Measurements from ENCODE around the gene ETV5.

Gene ETV5

DNA sequence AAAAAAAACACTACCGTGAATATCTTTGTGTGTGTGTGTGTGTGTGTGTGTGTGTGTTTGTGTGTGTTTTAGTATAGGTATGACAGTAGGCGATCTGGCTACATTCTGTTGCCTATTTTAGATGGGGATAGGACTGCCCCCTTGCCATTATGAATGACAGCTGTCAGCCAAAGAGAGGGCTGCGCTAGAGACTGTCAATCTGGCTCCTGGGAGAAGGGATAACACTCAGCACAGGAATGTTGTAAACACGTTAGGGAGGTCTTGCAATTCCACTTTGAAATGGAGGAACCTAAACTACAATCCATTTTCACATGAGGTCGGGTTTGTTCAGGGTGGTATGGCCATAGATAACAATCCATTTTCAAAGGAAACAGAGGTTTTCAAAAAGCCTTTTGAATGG is 14.1 kb upstream of the ETV5 start:
- no peak for DNase-seq (ENCODE audit: low read depth in 2 of 2)

DNA sequence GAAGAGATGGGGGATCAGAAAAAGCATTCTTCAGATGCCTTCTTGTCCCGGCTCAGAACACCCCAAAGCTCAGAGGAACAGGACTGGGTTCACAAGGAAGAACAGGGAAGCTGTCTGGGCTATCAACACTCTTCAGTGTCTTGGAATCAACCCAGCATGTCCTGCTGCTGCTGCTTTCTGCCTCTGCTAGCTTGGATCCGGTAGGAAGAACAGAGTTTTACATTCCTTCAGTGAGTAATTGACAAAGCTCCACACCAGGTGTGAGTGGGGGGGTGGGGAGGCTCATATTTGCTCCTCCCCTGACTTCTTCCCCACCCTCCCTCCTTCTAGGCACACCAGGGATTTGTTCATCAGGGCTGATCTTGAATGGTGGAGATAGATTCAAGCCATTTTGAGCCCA is 13.1 kb upstream of the ETV5 start:
- DNase-seq (ENCODE audit: low read depth in 2 of 2), result no peak

DNA sequence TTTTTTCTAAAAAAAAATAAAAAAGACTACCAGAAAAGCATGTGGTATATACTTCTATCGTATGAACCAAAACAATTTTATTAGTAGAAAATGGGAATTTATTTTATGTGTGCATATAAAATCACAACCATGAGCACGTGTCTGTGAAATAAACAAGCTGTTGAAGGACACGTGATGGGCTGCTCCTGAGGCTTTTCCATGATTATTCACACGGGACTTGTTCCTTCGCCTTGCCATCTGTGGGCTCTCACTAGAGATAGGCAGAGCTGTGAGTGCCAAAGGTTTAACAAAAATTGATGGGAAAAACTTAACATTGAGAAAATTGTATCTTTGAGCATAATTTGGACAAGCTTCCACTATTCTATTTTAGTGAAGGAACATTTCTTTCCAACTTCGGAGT is 12.4 kb upstream of the ETV5 start:
- no peak for DNase-seq (ENCODE audit: low read depth in 2 of 2)

DNA sequence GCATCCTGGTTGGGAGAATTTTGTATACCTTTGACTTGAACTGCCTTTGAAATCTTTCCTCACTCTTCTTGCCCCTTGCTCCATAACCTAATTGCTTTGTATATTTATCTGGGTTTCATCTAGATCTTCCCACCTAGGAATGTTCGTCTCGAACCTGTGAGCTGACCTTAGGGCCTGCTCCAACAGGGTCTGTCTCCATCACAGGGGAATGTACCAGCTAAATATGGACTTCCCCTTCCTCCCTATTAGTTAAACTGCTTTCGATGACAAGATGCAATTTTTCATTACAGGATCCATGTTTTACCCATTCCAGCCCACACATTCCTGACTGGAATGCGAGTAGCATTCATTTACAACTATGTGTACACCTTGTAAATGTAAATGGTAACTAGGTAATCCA is 10.6 kb upstream of the ETV5 start:
- DNase-seq (ENCODE audit: low read depth in 2 of 2), result no peak

DNA sequence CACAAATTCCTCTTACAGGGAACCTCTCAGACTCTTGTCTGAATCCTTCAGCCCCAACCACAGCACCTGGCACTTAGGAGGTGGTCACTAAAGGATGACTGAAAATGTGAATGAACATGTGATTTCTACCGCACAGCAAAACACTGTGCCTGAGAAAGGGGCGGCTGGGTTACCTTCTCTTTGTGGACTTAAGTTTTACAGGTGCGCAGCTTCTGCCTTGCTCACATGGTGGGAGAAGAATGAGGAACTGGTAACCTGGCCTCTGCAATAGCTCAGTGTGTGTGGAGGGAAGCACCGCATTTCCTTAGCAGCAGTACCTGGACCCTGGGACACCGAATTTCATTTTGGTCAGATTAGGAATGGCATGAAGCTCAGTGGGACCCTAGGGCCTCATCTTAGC is 9.8 kb upstream of the ETV5 start:
- no peak for DNase-seq (ENCODE audit: low read depth in 2 of 2)

DNA sequence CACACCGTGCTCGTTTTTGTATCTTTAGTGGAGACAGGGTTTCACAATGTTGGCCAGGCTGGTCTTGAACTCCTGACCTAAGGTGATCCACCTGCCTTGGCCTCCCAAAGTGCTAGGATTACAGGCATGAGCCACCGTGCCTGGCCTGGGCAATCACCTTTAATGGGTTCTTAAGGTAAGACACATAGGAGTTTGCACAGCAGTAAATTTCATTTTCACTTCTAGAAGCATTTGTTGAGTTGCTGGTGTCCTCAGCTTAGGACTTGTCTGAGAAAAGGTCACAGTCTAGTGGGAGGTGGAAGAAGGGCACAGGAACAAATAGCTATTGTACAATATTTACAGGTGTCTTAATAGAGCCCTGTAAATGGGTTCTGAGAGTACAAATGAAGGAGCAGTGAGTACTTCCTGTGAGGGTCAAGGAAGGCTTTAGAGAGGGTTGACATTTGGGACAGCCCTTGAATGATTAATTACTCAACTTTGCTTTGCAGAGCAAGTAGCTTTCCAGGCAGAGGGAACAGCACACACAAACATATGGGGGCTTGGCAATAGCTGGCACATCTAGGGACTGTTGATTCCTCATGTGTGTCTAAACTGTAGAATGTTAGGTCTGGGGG is 8.7 kb upstream of the ETV5 start:
- no peak for DNase-seq (ENCODE audit: low read depth in 2 of 2)

DNA sequence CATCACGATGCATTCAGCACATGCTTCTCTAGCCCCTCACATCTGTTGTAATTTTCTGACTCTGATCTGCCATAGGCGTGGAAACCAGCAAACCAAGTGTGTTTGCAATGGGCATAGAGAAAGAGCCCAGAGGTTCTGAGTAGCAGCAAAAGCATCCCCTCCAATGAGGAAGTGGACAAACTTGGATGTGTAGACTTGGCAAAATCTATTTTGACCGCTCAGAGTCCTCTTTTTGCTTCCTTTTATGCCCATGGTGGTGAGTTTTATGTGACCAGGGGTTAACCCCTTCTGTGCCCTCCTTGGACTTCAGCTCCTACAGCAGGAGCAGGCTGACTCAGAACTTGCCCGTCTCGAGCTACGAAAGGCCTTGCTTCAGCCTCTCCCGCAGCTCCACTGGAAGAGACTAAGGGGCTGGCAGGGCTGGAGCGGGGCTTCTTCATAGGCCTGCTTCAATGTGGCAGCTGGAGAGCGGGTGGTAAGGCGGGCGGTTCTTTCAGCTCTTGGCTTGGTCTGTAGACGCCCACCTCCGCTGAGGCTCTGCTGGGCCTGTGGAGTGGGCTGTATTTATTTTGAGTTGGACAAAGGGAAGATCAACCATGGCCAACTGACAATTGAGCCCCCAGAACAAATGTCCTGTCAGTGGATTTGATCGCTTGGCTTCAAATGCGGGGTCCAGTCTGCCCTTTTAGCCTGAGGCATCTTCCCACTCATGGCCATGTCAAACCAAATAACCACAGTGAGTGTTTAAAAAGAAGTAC is 6.5 kb upstream of the ETV5 start:
- no peak for DNase-seq (ENCODE audit: low read depth in 2 of 2)

DNA sequence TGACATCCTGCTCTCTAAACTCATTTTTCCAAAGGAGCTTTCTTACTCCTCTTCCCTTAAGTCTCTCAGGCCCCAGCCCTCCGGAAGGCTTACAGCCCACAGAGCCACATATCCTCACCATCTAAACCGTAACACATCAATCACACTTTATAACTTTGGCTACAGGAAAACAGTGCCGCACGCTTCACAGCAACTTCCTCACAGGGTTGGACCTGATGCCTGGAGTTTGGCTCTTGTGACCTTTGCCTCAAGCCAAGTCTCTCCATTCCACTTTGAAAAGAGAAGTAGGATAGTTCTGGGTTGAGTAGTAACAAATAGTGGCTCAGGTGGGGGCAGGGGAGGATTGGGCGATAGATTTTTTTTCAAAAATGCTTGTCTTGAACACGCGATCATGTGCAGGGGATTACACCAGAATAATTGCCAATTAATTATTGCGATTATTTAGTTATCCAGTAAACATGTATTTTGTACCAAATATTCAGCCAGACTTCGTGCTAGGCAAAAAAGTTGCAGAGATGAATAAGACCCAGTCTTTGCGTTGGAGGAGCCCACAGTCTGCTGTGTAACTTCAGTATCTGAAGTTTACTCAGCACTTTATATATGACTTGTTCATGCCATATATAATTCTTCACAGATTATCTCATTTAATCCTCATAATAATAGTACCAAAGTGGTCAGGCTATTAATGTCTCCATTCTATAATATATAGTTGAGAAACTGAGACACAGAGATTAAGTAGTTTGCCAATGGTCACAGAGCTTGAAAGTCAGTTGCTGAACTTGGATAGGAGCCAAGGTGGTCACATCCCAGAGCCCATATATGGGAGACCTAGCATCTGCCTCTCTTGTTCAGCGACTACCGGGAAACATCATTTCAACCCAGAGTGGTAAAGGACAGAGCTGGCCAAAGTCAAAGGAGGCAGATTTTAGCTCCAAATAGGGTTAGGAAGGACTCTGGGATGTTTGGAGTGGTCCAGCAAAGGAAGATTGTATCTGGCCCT is 2.4 kb upstream of the ETV5 start:
- DNase-seq (ENCODE audit: low read depth in 2 of 2), result no peak

DNA sequence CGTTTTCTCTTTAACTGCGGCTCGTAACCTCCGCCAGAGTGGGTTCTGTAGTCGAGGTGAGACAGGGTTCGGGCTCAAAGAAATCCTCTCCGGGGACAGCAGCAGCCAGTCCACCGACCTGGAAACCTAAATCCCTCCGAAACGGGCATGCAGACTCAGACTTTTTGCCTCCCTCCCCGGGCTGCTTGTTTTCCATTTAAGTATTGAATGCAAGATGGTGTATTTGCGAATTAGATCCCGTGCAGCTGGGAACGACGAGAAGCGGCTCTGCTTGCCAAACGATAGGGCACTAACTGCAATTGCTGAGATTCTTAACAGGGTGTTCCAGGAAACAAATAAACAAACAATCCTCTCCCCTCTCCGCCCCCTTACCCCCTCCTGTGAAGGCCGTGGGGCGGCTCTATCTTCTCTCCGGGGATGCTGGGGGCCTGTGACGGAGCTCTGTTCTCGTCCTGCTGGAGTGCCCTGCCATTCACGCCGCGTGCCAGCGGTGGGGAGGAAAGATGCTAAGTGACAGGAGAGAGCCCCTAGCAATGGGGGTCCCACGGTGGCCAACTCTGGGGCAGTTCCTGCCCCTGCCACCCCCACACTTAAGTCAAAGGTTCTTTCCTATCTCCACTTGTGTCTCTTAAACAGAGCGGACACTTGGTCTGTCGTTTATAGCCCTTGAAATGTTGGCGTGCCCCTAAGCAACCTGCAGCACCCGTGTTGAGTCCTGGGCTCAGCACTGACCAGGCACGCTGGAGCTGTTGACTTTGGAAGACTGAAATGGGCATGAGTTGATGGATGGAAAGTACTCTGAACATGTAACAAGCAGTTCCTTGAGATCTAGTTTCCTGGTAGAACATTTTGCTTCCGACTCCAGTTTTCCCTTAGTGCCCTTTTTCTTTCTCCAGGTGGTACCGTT is 1.3 kb upstream of the ETV5 start:
- DNase-seq (ENCODE audit: low read depth in 2 of 2), result no peak

DNA sequence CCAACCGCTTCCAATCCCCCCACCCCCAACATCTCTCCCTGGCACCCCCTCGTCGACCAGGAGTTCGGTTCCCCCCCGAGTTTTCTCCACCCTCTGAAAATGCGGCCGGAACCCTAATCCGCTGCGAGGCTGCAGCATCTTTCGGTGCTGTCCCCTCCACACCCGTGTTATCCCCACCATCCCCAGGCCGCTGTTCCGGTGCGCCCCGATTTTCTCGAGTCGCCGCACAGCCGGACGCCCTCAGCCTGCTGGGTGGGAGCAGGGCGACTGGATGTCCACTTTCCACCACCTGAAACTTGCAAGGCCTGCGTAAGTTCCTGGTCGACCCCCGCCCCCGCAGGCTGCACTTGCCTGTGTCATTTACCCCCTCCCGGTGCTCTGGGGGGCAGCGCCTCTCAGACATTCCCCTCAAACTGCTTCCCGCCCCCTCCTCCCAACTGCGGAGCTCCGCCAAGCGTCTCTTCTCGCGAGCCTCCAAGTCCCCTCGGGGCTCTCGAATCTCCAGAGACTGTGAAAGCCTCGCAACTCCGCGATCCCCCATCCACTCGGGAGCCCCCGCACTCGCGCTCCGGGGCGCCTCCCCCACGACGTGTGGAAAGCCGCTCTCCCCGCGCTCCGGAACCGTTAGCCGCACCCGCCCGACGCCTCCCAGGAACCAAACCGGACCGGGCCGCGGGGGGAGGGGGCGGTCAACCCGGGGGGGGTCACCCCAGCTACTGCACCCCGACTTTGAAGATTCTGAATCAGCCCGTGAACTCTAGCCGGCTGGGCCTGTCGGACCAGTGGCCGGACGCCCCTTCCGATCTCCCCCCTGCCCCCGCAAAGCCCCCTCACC is 566 bp downstream of the ETV5 start:
- DNase-seq (ENCODE audit: low read depth in 2 of 2), result no peak

DNA sequence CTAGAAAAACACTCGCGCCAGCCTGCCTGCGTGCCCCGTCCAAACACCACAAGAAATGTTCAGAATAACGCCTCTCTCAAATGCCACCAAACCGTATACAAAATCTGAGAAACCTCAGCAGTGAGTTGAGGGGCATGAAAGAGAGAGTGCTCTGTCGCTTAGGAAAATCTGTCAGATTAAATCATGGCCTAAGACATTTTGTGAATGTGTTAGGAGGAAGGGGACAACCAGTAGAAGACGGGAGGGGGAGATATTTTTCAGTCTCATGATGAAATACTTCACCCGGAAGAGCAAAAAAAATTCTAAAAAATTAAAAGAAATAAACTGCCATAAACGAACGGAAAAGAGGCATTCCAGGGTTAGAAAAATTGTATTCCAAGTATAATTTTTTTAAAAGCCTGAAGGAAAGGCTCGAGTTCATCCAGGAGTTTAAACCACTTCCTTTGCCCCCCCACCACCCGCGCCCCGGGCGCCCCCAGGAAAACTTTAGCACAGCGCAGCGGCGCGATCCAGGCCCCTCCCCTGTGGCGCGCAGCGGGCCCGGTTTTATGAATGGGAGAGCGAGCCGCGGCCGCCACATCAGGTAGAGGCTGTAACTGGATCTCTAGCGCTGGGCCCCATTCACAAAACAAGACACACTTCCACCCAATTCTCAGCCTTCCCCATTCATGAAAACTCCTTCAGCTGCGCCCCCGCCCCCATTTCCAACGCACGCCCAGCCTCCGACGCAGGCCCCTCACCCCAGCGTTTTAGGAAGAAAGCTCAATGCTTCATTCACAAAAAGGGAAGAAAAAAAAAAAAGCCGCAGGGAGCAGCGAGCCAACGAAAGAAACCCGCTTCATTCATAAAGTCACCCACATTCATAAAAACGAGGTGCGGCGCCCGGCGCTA is 1.4 kb downstream of the ETV5 start:
- peak; percentile 59 to 68 for DNase-seq (ENCODE audit: low read depth in 2 of 2)

DNA sequence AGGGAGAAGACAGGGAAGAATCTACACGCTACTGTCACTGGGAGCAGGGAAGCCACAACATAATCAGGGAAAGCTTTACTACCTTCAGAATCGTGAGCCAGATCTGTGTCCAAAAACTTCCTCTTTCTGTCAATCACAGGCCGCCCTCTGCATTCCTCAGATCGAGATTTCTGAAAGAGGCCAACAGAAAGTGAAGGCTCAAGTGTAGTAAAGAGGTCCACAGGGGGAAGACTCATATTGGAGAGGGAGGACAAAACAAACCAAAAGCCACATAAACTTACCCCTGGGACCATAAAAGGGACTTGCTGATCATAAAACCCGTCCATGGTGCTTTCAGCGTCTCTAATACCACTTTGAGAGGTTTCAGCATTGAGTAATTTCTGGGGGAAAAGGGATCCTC is 3.3 kb downstream of the ETV5 start:
- no peak for DNase-seq (ENCODE audit: low read depth in 2 of 2)

DNA sequence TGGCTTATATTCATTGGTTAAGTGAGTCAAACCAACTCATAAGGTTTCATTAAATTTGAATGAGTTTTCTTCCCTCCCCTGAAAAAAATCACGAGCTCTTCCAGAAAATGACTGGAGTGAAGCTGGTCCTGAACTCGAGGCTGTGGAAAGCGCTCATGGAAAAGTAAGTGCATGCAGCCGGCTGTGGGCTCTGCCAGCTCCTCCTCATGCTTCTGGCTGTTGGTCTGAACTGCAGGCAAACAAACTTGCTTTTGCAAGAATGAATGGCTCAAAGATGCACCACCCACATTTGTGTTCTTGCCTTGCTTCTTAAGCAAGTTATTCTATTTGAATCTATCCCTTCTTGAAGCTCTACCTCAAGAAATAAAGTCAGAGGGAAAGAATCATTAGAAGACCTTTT is 6.2 kb downstream of the ETV5 start:
- no peak for DNase-seq (ENCODE audit: low read depth in 2 of 2)

DNA sequence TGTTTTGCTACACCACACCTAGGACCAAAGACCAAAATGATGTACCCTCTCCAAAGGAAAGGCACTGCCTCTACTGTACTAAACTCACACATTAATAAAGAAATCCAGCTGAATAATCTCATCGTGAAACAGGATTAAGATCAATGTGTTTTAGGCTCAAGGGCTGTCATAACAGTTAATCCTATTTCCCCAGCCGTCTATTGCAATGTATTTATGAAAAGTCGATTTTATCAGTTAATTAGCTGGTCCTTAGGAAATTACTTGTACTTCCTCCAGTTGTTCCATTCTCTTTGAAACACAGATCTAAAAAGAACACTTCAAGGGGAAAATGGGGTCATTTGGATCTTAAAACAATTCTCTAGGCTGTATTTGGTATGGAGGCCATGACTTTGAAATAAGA is 8.5 kb downstream of the ETV5 start:
- DNase-seq (ENCODE audit: low read depth in 2 of 2), result no peak

DNA sequence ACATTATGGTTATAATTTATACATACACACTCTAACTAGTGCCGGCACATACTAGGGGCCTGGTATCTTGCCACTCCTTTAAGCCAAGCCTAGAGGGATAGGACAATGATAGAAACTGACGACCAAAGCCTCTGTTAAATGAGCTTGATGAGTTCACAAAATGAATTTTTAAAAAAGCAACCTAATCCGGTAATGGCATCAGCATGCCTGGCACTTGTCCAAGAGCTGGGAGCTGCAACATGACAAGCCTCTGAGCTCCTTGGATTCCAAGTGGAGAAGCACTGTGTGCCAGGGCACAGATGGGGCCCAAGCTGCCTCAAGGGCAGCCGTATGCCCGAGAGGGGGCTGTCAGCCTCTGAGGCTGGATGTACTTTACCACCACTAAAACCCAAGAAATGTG is 9.7 kb downstream of the ETV5 start:
- DNase-seq (ENCODE audit: low read depth in 2 of 2), result peak; percentile 61 to 66

DNA sequence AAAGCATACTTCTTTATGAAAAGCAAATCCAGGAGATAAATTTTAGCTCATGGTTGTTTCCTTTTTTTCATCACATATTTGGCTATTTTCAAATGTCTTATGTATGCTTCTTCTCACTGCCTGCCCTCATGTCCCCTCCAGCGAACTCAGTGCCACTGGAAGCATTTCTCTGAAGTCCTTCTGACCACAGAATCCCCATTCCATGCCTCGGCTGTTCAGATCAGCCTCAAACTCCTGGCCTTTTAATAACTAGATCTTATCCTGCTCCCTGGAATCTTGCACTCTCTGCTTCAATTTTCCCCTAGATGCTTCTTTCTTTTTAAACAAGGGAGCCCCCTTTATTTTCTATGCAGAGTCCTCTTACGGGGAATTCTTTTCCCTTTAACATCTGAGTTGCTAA is 10.1 kb downstream of the ETV5 start:
- DNase-seq (ENCODE audit: low read depth in 2 of 2), result no peak

DNA sequence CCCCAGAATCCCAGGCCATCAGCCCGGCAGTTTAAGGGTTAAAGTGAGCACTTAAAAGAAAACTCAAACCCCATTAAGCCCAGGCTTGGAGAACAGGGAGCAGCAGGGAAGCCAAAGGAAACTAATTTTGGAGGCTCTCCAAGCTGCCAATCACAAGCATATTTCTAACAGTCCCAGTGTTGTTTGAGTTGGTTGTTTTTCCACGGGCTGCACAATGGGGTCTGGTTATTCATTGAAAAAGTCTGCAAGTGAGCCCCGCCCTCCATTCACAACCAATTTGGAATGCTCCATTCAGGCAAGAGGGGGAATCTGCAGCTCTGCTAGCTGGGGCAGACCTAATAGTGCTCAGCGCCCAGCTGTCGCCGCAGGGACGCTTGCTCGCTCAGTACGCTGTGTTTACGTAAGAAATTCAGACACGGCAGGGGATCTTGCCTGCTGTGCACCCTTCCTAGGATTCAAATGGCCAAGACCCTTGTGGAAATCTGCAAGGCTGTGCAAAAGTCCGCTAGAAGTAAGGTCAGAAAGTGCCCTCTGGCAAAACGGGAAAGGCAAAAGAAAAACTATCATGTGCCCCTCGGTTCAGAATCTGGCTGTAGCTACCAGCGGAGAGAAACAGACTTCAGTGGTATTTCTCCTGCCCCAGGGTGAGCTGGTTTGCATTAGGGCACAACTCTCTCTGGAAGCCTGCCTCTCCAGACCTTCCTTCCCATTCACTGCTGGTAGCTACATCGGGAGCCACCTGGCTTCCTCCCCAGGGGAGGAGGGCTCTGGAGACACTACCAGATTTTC is 11.0 kb downstream of the ETV5 start:
- DNase-seq (ENCODE audit: low read depth in 2 of 2), result peak; percentile 67 to 75

DNA sequence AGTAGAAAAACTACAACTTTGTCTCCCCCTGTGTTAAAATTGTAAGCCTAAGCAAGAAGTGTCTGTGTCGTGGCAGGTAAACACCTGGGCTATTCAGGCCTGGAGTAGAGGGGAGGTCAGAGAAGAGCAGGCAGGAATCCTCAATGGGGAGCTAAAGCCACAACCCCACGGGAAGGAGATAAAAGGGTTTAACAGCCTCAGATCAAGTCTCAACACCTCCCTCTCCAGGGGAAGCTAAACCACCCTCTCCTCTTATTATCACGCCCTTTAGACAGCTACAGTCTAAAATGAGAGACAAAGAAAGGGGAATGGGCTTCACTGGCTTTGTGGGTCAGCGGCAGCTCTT is 11.6 kb downstream of the ETV5 start:
- DNase-seq (ENCODE audit: low read depth in 2 of 2), result no peak

DNA sequence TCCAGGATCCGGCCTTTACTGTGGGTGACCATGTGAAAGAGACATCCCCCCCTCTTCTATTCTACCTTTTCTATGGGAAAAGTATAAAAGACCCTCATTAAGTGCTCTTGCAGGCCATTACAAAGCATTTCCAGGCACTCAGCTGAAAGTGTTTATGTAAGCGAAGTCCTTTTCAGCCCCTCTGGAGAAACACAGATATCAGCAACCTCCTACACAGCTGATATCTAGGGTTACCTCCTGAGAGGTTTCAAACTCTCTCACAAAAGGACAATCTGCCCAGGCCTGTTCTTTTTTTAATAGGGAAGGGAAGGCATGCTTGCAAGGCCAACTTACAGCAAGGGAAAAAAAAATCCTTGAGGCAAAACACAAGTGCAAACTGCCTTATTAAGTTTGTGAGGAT is 12.6 kb downstream of the ETV5 start:
- DNase-seq (ENCODE audit: low read depth in 2 of 2), result no peak

Measured in fibroblast of skin of left quadriceps (primary cell).